ENCODE measurements around the gene RSRP1. TPM values are rescaled to one million over a fixed set of nuclear protein-coding genes. Genes with fewer than 3 reads are reported as not detected.

The RSRP1 gene
- polyA plus RNA-seq, 2 donors = 45.2 to 264 TPM

GRCh38 chr1:25220666-25221065, 26.6 kb downstream of the RSRP1 start:
- no peaks in the 10 kb centered on the region for H3K27me3 ChIP-seq (ENCODE audit: control insufficient read depth in 1 of 2, insufficient read depth in 2 of 2, low read length in 2 of 2)
- no peak overlapping the region for H3K4me3 ChIP-seq (ENCODE audit: low read depth in 1 of 2, low read length in 2 of 2)
- H3K9me3 ChIP-seq (ENCODE audit: control insufficient read depth in 2 of 2, insufficient read depth in 1 of 2, low read depth in 1 of 2, low read length in 1 of 2) = no peaks in the 10 kb centered on the region
- peaks cover 0 to 4% of the 10 kb centered on the region in 2 donors for H3K4me1 ChIP-seq (ENCODE audit: control insufficient read depth in 2 of 2, insufficient read depth in 2 of 2, low read length in 1 of 2)
- peaks cover 3 to 7% of the 10 kb centered on the region in 2 donors for H3K36me3 ChIP-seq (ENCODE audit: control insufficient read depth in 2 of 2, insufficient read depth in 2 of 2, low read length in 1 of 2)
- 72 to 94% methylated on average over 3 of the region's 3 CpGs for WGBS, 2 donors
- H3K27ac ChIP-seq (ENCODE audit: low read depth in 2 of 2, low read length in 1 of 2) = no peak overlapping the region

- Histone ChIP-seq H3K9me3 (ENCODE audit: control insufficient read depth in 2 of 2, insufficient read depth in 1 of 2, low read depth in 1 of 2, low read length in 1 of 2) (no peaks in the 10 kb centered on the region), H3K27ac (ENCODE audit: low read depth in 2 of 2, low read length in 1 of 2) (no peak overlapping the region), H3K27me3 (ENCODE audit: control insufficient read depth in 1 of 2, insufficient read depth in 2 of 2, low read length in 2 of 2) (no peaks in the 10 kb centered on the region), H3K4me3 (ENCODE audit: low read depth in 1 of 2, low read length in 2 of 2) (no peak overlapping the region), H3K4me1 (ENCODE audit: control insufficient read depth in 2 of 2, insufficient read depth in 2 of 2, low read length in 1 of 2) (peaks cover 0 to 4% of the 10 kb centered on the region in 2 donors), H3K36me3 (ENCODE audit: control insufficient read depth in 2 of 2, insufficient read depth in 2 of 2, low read length in 1 of 2) (peaks cover under 1 to 7% of the 10 kb centered on the region in 2 donors)
- 93% methylated on average over 9 of the region's 9 CpGs for WGBS, 2 donors
These were observed 27.5 kb downstream of the RSRP1 start for GRCh38 chr1:25219661-25220251.

- no peak overlapping the region for H3K4me3 ChIP-seq (ENCODE audit: low read depth in 1 of 2, low read length in 2 of 2)
- no peak overlapping the region for H3K27ac ChIP-seq (ENCODE audit: low read depth in 2 of 2, low read length in 1 of 2)
- peaks cover 0 to 4% of the 10 kb centered on the region in 2 donors for H3K4me1 ChIP-seq (ENCODE audit: control insufficient read depth in 2 of 2, insufficient read depth in 2 of 2, low read length in 1 of 2)
- WGBS, 2 donors = 87% methylated on average over 8 of the region's 8 CpGs
- peaks cover 0 to 5% of the 10 kb centered on the region in 2 donors for H3K36me3 ChIP-seq (ENCODE audit: control insufficient read depth in 2 of 2, insufficient read depth in 2 of 2, low read length in 1 of 2)
- no peaks in the 10 kb centered on the region for H3K9me3 ChIP-seq (ENCODE audit: control insufficient read depth in 2 of 2, insufficient read depth in 1 of 2, low read depth in 1 of 2, low read length in 1 of 2)
- H3K27me3 ChIP-seq (ENCODE audit: control insufficient read depth in 1 of 2, insufficient read depth in 2 of 2, low read length in 2 of 2) = no peaks in the 10 kb centered on the region
These were observed 29.5 kb downstream of the RSRP1 start for GRCh38 chr1:25217598-25218232.

GRCh38 chr1:25217015-25217414, 30.2 kb downstream of the RSRP1 start:
- H3K4me1 ChIP-seq (ENCODE audit: control insufficient read depth in 2 of 2, insufficient read depth in 2 of 2, low read length in 1 of 2) = peaks cover 0 to 4% of the 10 kb centered on the region in 2 donors
- H3K27ac ChIP-seq (ENCODE audit: low read depth in 2 of 2, low read length in 1 of 2) = no peak overlapping the region
- H3K36me3 ChIP-seq (ENCODE audit: control insufficient read depth in 2 of 2, insufficient read depth in 2 of 2, low read length in 1 of 2) = peaks cover 0 to 3% of the 10 kb centered on the region in 2 donors
- no peaks in the 10 kb centered on the region for H3K27me3 ChIP-seq (ENCODE audit: control insufficient read depth in 1 of 2, insufficient read depth in 2 of 2, low read length in 2 of 2)
- no peaks in the 10 kb centered on the region for H3K9me3 ChIP-seq (ENCODE audit: control insufficient read depth in 2 of 2, insufficient read depth in 1 of 2, low read depth in 1 of 2, low read length in 1 of 2)
- 91 to 95% methylated on average over 3 of the region's 3 CpGs for WGBS, 2 donors
- H3K4me3 ChIP-seq (ENCODE audit: low read depth in 1 of 2, low read length in 2 of 2) = no peak overlapping the region

- Histone ChIP-seq H3K27me3 (ENCODE audit: control insufficient read depth in 1 of 2, insufficient read depth in 2 of 2, low read length in 2 of 2) (no peaks in the 10 kb centered on the region), H3K4me3 (ENCODE audit: low read depth in 1 of 2, low read length in 2 of 2) (no peak overlapping the region), H3K36me3 (ENCODE audit: control insufficient read depth in 2 of 2, insufficient read depth in 2 of 2, low read length in 1 of 2) (no peaks in the 10 kb centered on the region), H3K27ac (ENCODE audit: low read depth in 2 of 2, low read length in 1 of 2) (no peak overlapping the region), H3K4me1 (ENCODE audit: control insufficient read depth in 2 of 2, insufficient read depth in 2 of 2, low read length in 1 of 2) (peaks cover 0 to 4% of the 10 kb centered on the region in 2 donors), H3K9me3 (ENCODE audit: control insufficient read depth in 2 of 2, insufficient read depth in 1 of 2, low read depth in 1 of 2, low read length in 1 of 2) (no peaks in the 10 kb centered on the region)
- 74 to 75% methylated on average over 4 of the region's 4 CpGs for WGBS, 2 donors
These were observed 31.1 kb downstream of the RSRP1 start for GRCh38 chr1:25216123-25216522.

- Histone ChIP-seq H3K4me1 (ENCODE audit: control insufficient read depth in 2 of 2, insufficient read depth in 2 of 2, low read length in 1 of 2) (no peaks in the 10 kb centered on the region), H3K9me3 (ENCODE audit: control insufficient read depth in 2 of 2, insufficient read depth in 1 of 2, low read depth in 1 of 2, low read length in 1 of 2) (no peaks in the 10 kb centered on the region), H3K36me3 (ENCODE audit: control insufficient read depth in 2 of 2, insufficient read depth in 2 of 2, low read length in 1 of 2) (no peaks in the 10 kb centered on the region), H3K4me3 (ENCODE audit: low read depth in 1 of 2, low read length in 2 of 2) (no peak overlapping the region), H3K27me3 (ENCODE audit: control insufficient read depth in 1 of 2, insufficient read depth in 2 of 2, low read length in 2 of 2) (no peaks in the 10 kb centered on the region), H3K27ac (ENCODE audit: low read depth in 2 of 2, low read length in 1 of 2) (no peak overlapping the region)
- 60 to 63% methylated on average over 5 of the region's 5 CpGs for WGBS, 2 donors
These were observed 34.5 kb downstream of the RSRP1 start for GRCh38 chr1:25212725-25213124.

GRCh38 chr1:25210728-25211127, 36.5 kb downstream of the RSRP1 start:
- no peak overlapping the region for H3K27ac ChIP-seq (ENCODE audit: low read depth in 2 of 2, low read length in 1 of 2)
- H3K4me3 ChIP-seq (ENCODE audit: low read depth in 1 of 2, low read length in 2 of 2) = no peak overlapping the region
- H3K9me3 ChIP-seq (ENCODE audit: control insufficient read depth in 2 of 2, insufficient read depth in 1 of 2, low read depth in 1 of 2, low read length in 1 of 2) = no peaks in the 10 kb centered on the region
- H3K4me1 ChIP-seq (ENCODE audit: control insufficient read depth in 2 of 2, insufficient read depth in 2 of 2, low read length in 1 of 2) = no peaks in the 10 kb centered on the region
- no peaks in the 10 kb centered on the region for H3K27me3 ChIP-seq (ENCODE audit: control insufficient read depth in 1 of 2, insufficient read depth in 2 of 2, low read length in 2 of 2)
- WGBS, 2 donors = 34 to 45% methylated on average over 3 of the region's 3 CpGs
- no peaks in the 10 kb centered on the region for H3K36me3 ChIP-seq (ENCODE audit: control insufficient read depth in 2 of 2, insufficient read depth in 2 of 2, low read length in 1 of 2)

- Histone ChIP-seq H3K27me3 (ENCODE audit: control insufficient read depth in 1 of 2, insufficient read depth in 2 of 2, low read length in 2 of 2) (no peaks in the 10 kb centered on the region), H3K27ac (ENCODE audit: low read depth in 2 of 2, low read length in 1 of 2) (no peak overlapping the region), H3K36me3 (ENCODE audit: control insufficient read depth in 2 of 2, insufficient read depth in 2 of 2, low read length in 1 of 2) (no peaks in the 10 kb centered on the region), H3K4me1 (ENCODE audit: control insufficient read depth in 2 of 2, insufficient read depth in 2 of 2, low read length in 1 of 2) (no peaks in the 10 kb centered on the region), H3K9me3 (ENCODE audit: control insufficient read depth in 2 of 2, insufficient read depth in 1 of 2, low read depth in 1 of 2, low read length in 1 of 2) (no peaks in the 10 kb centered on the region), H3K4me3 (ENCODE audit: low read depth in 1 of 2, low read length in 2 of 2) (no peak overlapping the region)
- WGBS, 2 donors = 87 to 90% methylated on average over 2 to 4 of the region's 4 CpGs
These were observed 37.7 kb downstream of the RSRP1 start for GRCh38 chr1:25209516-25209915.

- Histone ChIP-seq H3K27ac (ENCODE audit: low read depth in 2 of 2, low read length in 1 of 2) (no peak overlapping the region), H3K9me3 (ENCODE audit: control insufficient read depth in 2 of 2, insufficient read depth in 1 of 2, low read depth in 1 of 2, low read length in 1 of 2) (no peaks in the 10 kb centered on the region), H3K4me3 (ENCODE audit: low read depth in 1 of 2, low read length in 2 of 2) (no peak overlapping the region), H3K36me3 (ENCODE audit: control insufficient read depth in 2 of 2, insufficient read depth in 2 of 2, low read length in 1 of 2) (no peaks in the 10 kb centered on the region), H3K4me1 (ENCODE audit: control insufficient read depth in 2 of 2, insufficient read depth in 2 of 2, low read length in 1 of 2) (no peaks in the 10 kb centered on the region), H3K27me3 (ENCODE audit: control insufficient read depth in 1 of 2, insufficient read depth in 2 of 2, low read length in 2 of 2) (no peaks in the 10 kb centered on the region)
- WGBS, 2 donors = 62 to 72% methylated on average over 2 of the region's 2 CpGs
These were observed 38.6 kb downstream of the RSRP1 start for GRCh38 chr1:25208561-25209222.

All from esophagus (tissue), 2 donors.